Coronary artery (tissue), 2 donors: ENCODE data around the gene BAD.

ENCODE experiments used
- DNase-seq: peaks from one replicate; pipeline ENCODE4 v3.0.0-alpha.2; 2017; ENCODE audit warnings: low spot score
- H3K27ac ChIP-seq, 2 donors: fragments of 200-600 bp; sonication (generic); one replicate each; pipeline ENCODE4 v1.5.1; 2016 to 2019
- H3K4me3 ChIP-seq: fragments of 200-600 bp; sonication (generic); 2 replicates; pipeline ENCODE4 v1.5.1; 2016; ENCODE audit warnings: mild to moderate bottlenecking, moderate library complexity
- CTCF ChIP-seq: fragments of 200-600 bp; sonication (generic); IDR thresholded peaks from one replicate; pipeline ENCODE4 v1.5.1; 2019; ENCODE audit warnings: antibody characterized with exemption

The BAD gene

DNA sequence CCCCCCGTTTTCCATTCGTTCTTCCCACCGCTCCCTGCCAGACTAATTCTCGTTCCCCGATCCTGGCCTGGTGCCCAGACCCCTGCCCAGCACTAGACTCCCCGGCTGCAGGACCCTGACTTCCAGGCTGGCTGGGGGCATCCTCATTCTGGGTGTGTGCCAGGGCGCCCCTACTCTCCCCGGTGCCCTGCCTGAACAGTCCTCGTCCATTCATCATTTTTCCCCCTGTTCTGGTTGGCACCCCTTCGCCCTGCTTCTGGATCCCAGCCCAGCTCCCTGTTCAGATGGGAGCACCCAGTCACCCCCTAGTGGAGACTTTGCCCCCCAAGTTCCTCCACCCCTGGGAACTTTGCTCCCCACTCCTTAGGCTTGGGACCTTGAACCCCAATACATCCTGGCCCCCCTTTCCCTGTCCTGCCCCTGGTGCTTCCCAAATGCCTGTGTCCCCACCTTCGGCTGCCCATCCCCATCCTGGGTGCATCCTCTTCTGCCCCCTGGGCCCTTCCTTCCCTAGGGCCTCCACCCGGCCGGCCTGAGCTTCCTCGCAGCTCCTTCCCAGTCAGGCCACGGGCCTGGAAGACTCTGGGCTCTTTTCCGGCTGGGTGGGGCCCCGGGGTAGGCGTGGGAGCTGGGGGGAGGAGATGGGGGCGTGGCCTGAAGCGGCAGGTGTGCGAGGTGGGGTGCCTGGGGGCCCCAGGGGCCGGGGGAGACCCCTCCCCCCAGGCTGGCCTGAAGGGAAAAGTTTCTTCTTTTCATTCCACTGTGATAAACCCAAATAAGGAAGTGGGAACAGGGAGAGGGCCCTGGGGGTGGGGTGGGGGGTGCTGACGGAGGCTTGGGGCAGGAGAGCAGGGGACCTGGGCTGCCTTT, 32.2 kb downstream of the BAD start:
- Histone ChIP-seq H3K27ac (peak overlapping the region; percentile 67 to 80), H3K4me3 (peak overlapping the region; percentile 83)
- TF ChIP-seq CTCF: no peak
- no peak for DNase-seq

GRCh38 chr11:64251753-64252002, 32.8 kb downstream of the BAD start:
- H3K27ac ChIP-seq: peak overlapping the region; percentile 67 to 80
- DNase-seq: no peak
- TF ChIP-seq CTCF: no peak

GRCh38 chr11:64251016-64251752, 33.3 kb downstream of the BAD start, which contains the start of gene PLCB3:
PLCB3 (plus strand) TSS chr11:64251530; CDS start chr11:64251650, 120 bp downstream.
- Histone ChIP-seq H3K27ac (peak within 1 kb of the TSS; percentile 67 to 80), H3K4me3 (peak within 1 kb of the TSS; percentile 83)
- DNase-seq: no peak
- peak; percentile 83 for TF ChIP-seq CTCF

More at GRCh38 chr11:64251753-64252002, 32.8 kb downstream of the BAD start:
- H3K4me3 ChIP-seq: peak overlapping the region; percentile 83

GRCh38 chr11:64250415-64251015, 34.0 kb downstream of the BAD start:
- peak overlapping the region; percentile 28 to 80 for H3K27ac ChIP-seq
- TF ChIP-seq CTCF: no peak
- DNase-seq: no peak
- H3K4me3 ChIP-seq: peak overlapping the region; percentile 83

GRCh38 chr11:64249563-64250414, 34.7 kb downstream of the BAD start:
- DNase-seq: no peak
- TF ChIP-seq CTCF: no peak
- no peak overlapping the region for H3K4me3 ChIP-seq
- H3K27ac ChIP-seq: no peak overlapping the region

DNA sequence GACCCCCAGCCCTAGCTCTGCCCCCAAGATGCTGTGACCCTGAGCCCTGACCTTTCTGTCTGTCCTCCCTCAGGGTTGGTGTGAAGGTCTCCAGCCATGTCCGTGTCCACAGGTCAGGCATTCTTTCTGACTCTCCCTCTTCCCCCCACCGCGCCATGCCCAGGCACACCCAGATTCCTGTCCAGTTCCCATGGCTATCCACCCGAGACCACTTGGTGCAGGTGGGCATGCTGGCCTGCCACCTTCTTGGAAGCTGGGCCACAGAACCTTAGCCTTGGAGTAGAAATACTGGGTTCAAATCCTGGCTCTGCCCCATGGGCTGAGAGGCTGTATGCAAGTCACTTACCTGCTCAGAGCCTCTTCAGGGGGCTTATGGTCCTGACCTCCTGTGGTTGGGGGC, 35.4 kb downstream of the BAD start:
- H3K27ac ChIP-seq: no peak overlapping the region
- no peak overlapping the region for H3K4me3 ChIP-seq
- no peak for DNase-seq
- TF ChIP-seq CTCF: no peak
